Lower lobe of right lung (tissue), 2 donors: ENCODE results near the gene DCANP1. TPM values are rescaled to one million over a fixed set of nuclear protein-coding genes. Genes with fewer than 3 reads are reported as not detected.

Experiments used
- ATAC-seq, 2 donors: fragments of 200-7000 bp; cut with Tn5 transposase; one replicate each; pipeline ENCODE4 v1.9.1; 2020 to 2022; ENCODE audit warnings: mild to moderate bottlenecking in 2 of 2, moderate library complexity in 2 of 2
- DNase-seq: peaks from one replicate; pipeline ENCODE4 v3.0.0-alpha.2; 2020
- H3K27ac ChIP-seq: fragments of 200-600 bp; one replicate; pipeline ENCODE4 v1.8.0; 2022
- H3K27me3 ChIP-seq: fragments of 200-600 bp; one replicate; pipeline ENCODE4 v1.8.0; 2022; ENCODE audit warnings: low read depth
- H3K36me3 ChIP-seq: fragments of 200-600 bp; one replicate; pipeline ENCODE4 v1.8.0; 2022; ENCODE audit warnings: mild to moderate bottlenecking
- H3K4me1 ChIP-seq: fragments of 200-600 bp; one replicate; pipeline ENCODE4 v1.8.0; 2022
- H3K4me3 ChIP-seq: fragments of 200-600 bp; one replicate; pipeline ENCODE4 v1.8.0; 2022; ENCODE audit warnings: mild to moderate bottlenecking
- H3K9me3 ChIP-seq: fragments of 200-600 bp; one replicate; pipeline ENCODE4 v1.8.0; 2022
- CTCF ChIP-seq: fragments of 200-600 bp; IDR thresholded peaks from one replicate; pipeline ENCODE4 v1.8.0; 2022; ENCODE audit warnings: antibody characterized with exemption, mild to moderate bottlenecking
- intact Hi-C: fragments of 100-400 bp; cut with DNase I; formaldehyde crosslinking; loops from one replicate; pipeline ENCODE4 v1.11.0; 2022
- total RNA-seq: library from RNA; stranded (reverse); fragmentation: NEBNext Ultra II Directional; extraction: Animal tissue kit (Norgen Biotek cat#: 25700); gene quantifications from one replicate; pipeline ENCODE4 v1.2.1, GENCODE V29; 2021
- donor health status: DM: no; HTN: yes; CAD: no; lungs with severe emphysema.

DCANP1 gene
- total RNA-seq, 1 donor from 2014 or later = not detected

GRCh38 chr5:135423146-135423845 is 23.9 kb downstream of the DCANP1 start:
- Histone ChIP-seq H3K27ac (no peak overlapping the region), H3K36me3 (no peaks in the 10 kb centered on the region), H3K27me3 (no peaks in the 10 kb centered on the region), H3K4me1 (peaks cover 4% of the 10 kb centered on the region), H3K9me3 (peaks cover under 1% of the 10 kb centered on the region), H3K4me3 (no peak overlapping the region)
- intact Hi-C loops = no loop called here
- DNase-seq (no peak), ATAC-seq (peak; percentile 59 to 67)
- TF ChIP-seq CTCF = no peak

DNA sequence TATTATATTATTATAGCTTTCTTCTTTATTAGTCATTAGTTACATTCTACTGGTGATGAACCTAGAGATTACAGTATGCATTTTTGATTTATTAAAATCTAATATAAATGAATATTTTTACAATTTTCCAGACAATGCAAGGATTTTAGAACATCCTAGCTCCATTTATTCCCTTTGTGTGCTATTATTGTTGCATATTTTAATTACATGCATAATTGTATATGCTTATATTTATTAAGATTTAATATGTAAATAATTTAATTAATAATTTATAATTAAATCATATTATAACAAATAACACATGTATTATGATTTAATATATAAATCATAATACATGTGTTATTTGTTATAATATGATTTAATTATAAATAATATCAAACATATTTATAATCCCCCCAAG is 24.7 kb downstream of the DCANP1 start:
- TF ChIP-seq CTCF = no peak
- Histone ChIP-seq H3K27ac (no peak overlapping the region), H3K9me3 (no peaks in the 10 kb centered on the region), H3K4me3 (no peak overlapping the region), H3K4me1 (peaks cover 4% of the 10 kb centered on the region), H3K36me3 (no peaks in the 10 kb centered on the region), H3K27me3 (no peaks in the 10 kb centered on the region)
- ATAC-seq = no peak
- intact Hi-C loops = no loop called here
- DNase-seq = no peak

DNA sequence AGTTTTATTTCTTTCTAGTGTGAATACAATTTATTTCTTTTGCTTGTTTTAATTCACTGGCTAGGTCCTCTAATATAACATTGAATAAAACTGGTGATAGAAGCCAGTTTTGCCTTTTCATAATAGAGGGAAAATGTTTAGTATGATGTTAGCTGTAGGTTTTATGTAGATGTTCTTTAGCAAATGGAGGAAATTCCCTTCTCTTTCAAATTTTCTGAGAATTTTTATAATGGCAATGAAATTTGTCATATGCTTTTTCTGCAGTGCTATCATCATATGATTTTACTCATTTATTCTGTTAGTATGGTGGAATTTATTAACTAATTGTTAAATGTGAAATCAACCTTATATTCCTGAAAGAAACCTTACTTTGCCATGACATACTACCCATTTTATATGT is 30.1 kb downstream of the DCANP1 start:
- TF ChIP-seq CTCF = no peak
- Histone ChIP-seq H3K36me3 (no peaks in the 10 kb centered on the region), H3K9me3 (no peaks in the 10 kb centered on the region), H3K27ac (no peak overlapping the region), H3K4me1 (no peaks in the 10 kb centered on the region), H3K4me3 (no peak overlapping the region), H3K27me3 (no peaks in the 10 kb centered on the region)
- intact Hi-C loops = no loop called here
- ATAC-seq (no peak), DNase-seq (no peak)

GRCh38 chr5:135405082-135405481 is 42.1 kb downstream of the DCANP1 start:
- H3K9me3 ChIP-seq = no peaks in the 10 kb centered on the region
- DNase-seq = no peak
- no peak overlapping the region for H3K27ac ChIP-seq
- ATAC-seq = no peak
- no peaks in the 10 kb centered on the region for H3K27me3 ChIP-seq
- TF ChIP-seq CTCF = no peak
- intact Hi-C loops = no loop called here
- no peaks in the 10 kb centered on the region for H3K36me3 ChIP-seq
- no peak overlapping the region for H3K4me3 ChIP-seq
- no peaks in the 10 kb centered on the region for H3K4me1 ChIP-seq

DNA sequence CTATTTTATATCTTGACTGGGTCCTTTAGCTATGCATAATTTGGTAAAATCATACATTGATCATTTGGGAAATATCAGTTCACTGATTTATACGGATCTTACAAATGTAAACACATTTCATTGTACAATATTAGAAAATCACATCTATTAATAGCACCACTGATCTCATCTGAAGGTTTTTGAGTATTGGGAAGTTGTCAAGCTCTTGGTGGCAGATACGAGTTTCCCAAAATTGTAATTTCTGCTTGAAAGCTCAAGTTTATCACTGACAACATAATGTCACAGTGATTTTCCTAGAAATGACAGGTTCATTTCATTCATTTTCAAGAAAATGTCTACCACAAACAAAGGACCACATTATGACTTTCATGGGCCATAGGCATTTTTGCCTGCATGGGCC is 45.1 kb downstream of the DCANP1 start:
- H3K4me1 ChIP-seq = peaks cover 11% of the 10 kb centered on the region
- intact Hi-C loops = no loop called here
- H3K9me3 ChIP-seq = no peaks in the 10 kb centered on the region
- no peaks in the 10 kb centered on the region for H3K27me3 ChIP-seq
- H3K27ac ChIP-seq = no peak overlapping the region
- no peak for TF ChIP-seq CTCF
- no peak for DNase-seq
- H3K4me3 ChIP-seq = no peak overlapping the region
- no peaks in the 10 kb centered on the region for H3K36me3 ChIP-seq
- no peak for ATAC-seq
